HG03159 (cell line): ENCODE measurements around the gene ZFPM1.

Source experiments
- ATAC-seq: cut with Tn5 transposase; IDR thresholded peaks from one replicate; pipeline ENCODE4 v1.9.1; 2021; ENCODE audit warnings: mild to moderate bottlenecking, moderate library complexity; ENCODE audit not compliant: unreplicated experiment

Gene ZFPM1

GRCh38 chr16:88536510-88536909 lies 83.4 kb downstream of the ZFPM1 start:
- no peak for ATAC-seq

GRCh38 chr16:88536971-88537751 lies 84.1 kb downstream of the ZFPM1 start:
- no peak for ATAC-seq

GRCh38 chr16:88537859-88538258 lies 84.8 kb downstream of the ZFPM1 start:
- ATAC-seq: no peak

- ATAC-seq: no peak
Observed at GRCh38 chr16:88538366-88539060, 85.4 kb downstream of the ZFPM1 start.

GRCh38 chr16:88539261-88539651 lies 86.2 kb downstream of the ZFPM1 start:
- no peak for ATAC-seq

GRCh38 chr16:88539652-88540345 lies 86.7 kb downstream of the ZFPM1 start:
- no peak for ATAC-seq

- ATAC-seq: no peak
Observed at GRCh38 chr16:88540346-88540977, 87.4 kb downstream of the ZFPM1 start.

GRCh38 chr16:88541831-88542616 lies 88.9 kb downstream of the ZFPM1 start:
- ATAC-seq: no peak

GRCh38 chr16:88543230-88543813 lies 90.2 kb downstream of the ZFPM1 start:
- ATAC-seq: no peak

GRCh38 chr16:88545781-88546180 lies 92.7 kb downstream of the ZFPM1 start:
- ATAC-seq: no peak

GRCh38 chr16:88548131-88548874 lies 95.2 kb downstream of the ZFPM1 start:
- ATAC-seq: no peak

- no peak for ATAC-seq
Observed at GRCh38 chr16:88548985-88549384, 95.9 kb downstream of the ZFPM1 start.

GRCh38 chr16:88549671-88550245 lies 96.7 kb downstream of the ZFPM1 start:
- ATAC-seq: no peak

- no peak for ATAC-seq
Observed at GRCh38 chr16:88550246-88550661, 97.2 kb downstream of the ZFPM1 start.

- no peak for ATAC-seq
Observed at GRCh38 chr16:88552166-88552565, 99.1 kb downstream of the ZFPM1 start.

- no peak for ATAC-seq
Observed at GRCh38 chr16:88552815-88553214, 99.7 kb downstream of the ZFPM1 start.

- no peak for ATAC-seq
Observed at GRCh38 chr16:88553739-88554138, 100.7 kb downstream of the ZFPM1 start.

- ATAC-seq: no peak
Observed at GRCh38 chr16:88554711-88555264, 101.7 kb downstream of the ZFPM1 start.
